Measurements from ENCODE around the gene APOL3.
"Not testable (repeated sequence)": the region's sequence is repeated elsewhere in the genome, so short reads cannot be mapped to it uniquely, and the experiment has no call there.

APOL3 gene

DNA sequence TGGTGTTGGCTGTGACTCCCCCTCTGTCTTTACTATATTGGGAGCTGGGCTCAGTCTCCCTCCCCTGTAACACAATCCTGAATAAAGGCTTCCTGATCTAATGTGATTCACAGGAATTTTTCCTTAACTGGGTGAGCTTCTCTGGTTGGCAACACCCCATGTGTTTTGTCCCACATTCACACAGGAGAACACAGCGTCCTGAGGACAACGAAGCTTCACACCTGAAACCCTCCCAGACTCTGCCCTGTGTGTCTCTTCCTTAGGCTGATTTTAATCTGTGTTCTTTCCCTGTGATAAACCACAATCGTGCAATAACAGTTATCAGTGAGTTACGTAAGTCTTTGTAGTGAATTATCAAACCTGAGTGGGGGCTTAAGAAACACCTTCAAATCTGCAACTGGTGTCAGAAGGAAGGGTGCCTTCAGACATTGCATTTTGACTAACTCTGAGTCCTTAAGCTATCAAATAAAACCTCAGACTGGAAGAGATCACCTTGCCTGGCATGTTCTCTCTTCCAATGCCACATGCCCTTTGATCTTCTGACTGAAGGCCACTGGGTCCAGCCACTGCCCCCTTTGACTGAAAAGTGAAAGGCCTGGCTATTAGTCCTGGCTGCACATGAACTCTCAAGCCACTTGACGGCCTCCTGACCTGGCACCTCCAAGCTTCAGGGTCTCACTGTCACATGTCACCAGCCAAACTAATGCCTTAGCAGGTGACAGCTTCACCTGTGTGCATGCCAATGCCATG is 17.3 kb downstream of the APOL3 start:
- no peak overlapping the region for H3K4me3 ChIP-seq (ENCODE audit: low read depth, low read length)
- TF ChIP-seq, protein P1, sequence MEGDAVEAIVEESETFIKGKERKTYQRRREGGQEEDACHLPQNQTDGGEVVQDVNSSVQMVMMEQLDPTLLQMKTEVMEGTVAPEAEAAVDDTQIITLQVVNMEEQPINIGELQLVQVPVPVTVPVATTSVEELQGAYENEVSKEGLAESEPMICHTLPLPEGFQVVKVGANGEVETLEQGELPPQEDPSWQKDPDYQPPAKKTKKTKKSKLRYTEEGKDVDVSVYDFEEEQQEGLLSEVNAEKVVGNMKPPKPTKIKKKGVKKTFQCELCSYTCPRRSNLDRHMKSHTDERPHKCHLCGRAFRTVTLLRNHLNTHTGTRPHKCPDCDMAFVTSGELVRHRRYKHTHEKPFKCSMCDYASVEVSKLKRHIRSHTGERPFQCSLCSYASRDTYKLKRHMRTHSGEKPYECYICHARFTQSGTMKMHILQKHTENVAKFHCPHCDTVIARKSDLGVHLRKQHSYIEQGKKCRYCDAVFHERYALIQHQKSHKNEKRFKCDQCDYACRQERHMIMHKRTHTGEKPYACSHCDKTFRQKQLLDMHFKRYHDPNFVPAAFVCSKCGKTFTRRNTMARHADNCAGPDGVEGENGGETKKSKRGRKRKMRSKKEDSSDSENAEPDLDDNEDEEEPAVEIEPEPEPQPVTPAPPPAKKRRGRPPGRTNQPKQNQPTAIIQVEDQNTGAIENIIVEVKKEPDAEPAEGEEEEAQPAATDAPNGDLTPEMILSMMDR (IDR thresholded peaks at IDR 0.05; ENCODE audit: borderline replicate concordance, insufficient read depth, low read depth, low read length), result no peak

DNA sequence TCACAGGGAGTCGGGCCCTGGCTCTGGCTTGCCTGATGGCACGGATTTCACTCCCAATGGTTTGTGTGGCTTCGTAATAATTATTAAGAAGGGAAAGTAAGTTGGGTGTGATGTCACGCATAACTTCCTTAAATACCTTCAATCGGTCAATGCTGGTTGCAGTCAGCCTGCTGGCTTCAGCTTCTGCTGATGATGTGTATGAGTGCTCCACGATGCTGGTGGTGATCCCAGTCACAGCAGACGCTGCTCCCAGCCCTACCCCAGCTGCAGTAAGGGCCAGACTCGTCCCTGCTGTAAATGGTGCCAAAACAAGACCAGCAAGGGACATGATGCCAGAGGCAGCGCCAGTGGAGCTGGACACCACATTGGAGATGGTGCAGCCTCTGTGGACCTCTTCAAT is 19.1 kb downstream of the APOL3 start:
- H3K4me3 ChIP-seq (ENCODE audit: low read depth, low read length), result no peak overlapping the region
- TF ChIP-seq, protein P1 (IDR thresholded peaks at IDR 0.05; ENCODE audit: borderline replicate concordance, insufficient read depth, low read depth, low read length), result no peak

DNA sequence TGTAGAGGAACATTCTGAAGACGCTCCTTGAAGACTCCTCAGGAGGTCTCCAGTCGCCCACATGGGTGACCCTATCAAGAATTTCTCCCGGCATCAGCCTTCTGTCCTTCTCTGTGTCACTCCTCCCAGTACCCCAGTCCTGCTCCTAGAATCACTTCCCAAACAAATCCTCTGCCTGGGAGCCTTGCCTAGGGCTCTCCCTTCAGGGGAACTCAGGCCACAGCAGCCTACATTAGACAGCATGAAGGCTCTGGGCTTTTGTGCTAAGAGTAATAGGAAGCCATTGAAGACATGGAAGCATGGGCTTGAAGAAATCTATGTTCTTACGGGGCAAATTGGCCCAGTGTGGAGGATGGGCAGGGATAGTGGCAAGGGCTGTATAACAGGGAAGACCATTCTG is 21.8 kb downstream of the APOL3 start:
- not testable (repeated sequence) for H3K4me3 ChIP-seq (ENCODE audit: low read depth, low read length)

DNA sequence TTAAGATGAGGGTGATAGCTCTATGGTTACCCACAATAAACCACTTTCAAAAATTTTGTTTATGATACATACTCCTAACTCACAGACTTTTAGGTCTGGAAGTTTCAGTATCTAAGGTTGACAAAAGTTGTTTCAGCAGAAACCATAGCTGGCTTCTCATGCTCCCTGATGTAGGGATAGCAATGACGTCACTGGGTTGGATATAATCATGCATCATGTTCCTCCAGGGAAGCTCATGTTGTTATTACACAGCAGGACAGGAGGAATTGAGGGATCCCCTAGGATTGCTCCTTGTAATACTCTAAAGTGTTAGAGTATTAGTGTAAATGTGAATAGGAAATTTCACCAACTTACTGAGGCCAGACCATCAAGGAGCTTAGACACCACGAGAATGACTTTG is 23.6 kb downstream of the APOL3 start:
- no peak overlapping the region for H3K4me3 ChIP-seq (ENCODE audit: low read depth, low read length)
- TF ChIP-seq, protein P1 (IDR thresholded peaks at IDR 0.05; ENCODE audit: borderline replicate concordance, insufficient read depth, low read depth, low read length), result no peak

DNA sequence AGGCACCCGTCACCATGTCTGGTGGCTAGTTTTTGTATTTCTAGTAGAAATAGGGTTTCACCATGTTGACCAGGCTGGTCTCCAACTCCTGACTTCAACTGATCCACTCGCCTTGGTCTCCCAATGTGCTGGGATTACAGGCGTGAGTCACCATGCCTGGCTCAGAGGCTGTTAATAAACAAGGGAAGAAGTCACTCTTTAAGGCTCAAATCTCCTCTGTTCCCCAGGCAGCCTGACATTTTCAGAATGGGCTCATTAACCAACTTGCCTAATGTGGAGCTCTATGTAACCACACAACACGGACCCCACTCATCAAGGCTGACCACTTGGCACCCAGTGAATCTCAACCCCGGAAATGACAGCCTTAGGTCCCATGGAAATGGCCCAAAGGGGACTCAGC is 24.1 kb downstream of the APOL3 start:
- TF ChIP-seq, protein P1 (IDR thresholded peaks at IDR 0.05; ENCODE audit: borderline replicate concordance, insufficient read depth, low read depth, low read length), result no peak
- no peak overlapping the region for H3K4me3 ChIP-seq (ENCODE audit: low read depth, low read length)

DNA sequence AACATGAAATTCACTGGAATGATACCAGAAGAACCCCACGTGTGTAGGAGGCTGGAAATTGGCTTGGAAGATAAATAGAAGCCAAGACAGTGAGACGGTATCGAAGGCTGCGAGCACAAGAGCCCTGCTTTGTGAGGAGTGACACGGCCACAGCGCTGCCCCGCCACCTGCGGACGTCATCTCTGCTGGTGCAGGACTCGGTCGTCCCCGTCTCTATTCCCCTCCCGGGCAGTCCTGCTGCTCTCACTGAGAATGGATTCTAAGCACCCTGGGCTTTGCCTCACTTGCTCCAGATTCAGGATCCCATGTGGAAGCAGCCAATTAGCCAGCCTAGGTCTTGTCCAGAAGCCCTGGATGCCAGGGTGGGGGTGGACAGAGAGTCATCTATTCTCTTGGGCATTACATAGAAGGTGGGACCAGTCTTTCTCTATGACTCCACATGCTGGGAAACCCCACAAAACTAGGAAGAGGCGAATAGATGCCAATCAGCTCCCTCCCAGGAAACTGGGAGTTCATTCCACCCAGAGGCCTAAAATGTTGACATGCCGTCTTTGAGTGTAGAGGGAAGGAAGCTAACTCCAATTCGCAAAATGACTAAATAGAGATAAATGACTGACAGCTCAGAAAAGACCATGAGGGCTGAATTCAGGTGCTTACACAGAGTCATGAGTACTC is 25.1 kb downstream of the APOL3 start:
- TF ChIP-seq, protein P1 (IDR thresholded peaks at IDR 0.05; ENCODE audit: borderline replicate concordance, insufficient read depth, low read depth, low read length), result no peak
- no peak overlapping the region for H3K4me3 ChIP-seq (ENCODE audit: low read depth, low read length)

DNA sequence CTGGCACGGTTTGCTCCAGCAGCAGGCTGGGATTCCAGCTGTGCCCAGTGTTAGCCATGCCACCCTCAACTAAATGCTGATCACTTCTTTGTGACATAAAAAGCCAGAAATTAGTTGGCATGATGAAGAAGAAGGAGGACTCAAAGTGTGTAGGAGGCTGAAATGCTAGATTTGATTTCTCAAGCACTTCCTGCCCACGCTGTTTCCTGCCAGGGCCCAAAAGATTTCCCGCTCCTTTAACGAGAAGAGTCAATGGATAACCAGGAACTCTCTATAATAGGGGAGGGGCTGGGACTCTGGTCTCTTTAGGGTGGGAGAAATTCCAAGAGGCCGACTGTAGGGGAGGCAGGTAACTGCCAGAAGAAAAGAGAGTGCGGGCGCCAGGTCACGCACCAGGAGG is 26.4 kb downstream of the APOL3 start:
- TF ChIP-seq, protein P1 (IDR thresholded peaks at IDR 0.05; ENCODE audit: borderline replicate concordance, insufficient read depth, low read depth, low read length), result no peak

More for the DNA sequence above, 26.4 kb downstream of the APOL3 start:
- no peak overlapping the region for H3K4me3 ChIP-seq (ENCODE audit: low read depth, low read length)

All from GM12875 (cell line).